ENCODE results near the gene SKAP2.

SKAP2 gene, protein sequence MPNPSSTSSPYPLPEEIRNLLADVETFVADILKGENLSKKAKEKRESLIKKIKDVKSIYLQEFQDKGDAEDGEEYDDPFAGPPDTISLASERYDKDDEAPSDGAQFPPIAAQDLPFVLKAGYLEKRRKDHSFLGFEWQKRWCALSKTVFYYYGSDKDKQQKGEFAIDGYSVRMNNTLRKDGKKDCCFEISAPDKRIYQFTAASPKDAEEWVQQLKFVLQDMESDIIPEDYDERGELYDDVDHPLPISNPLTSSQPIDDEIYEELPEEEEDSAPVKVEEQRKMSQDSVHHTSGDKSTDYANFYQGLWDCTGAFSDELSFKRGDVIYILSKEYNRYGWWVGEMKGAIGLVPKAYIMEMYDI

DNA sequence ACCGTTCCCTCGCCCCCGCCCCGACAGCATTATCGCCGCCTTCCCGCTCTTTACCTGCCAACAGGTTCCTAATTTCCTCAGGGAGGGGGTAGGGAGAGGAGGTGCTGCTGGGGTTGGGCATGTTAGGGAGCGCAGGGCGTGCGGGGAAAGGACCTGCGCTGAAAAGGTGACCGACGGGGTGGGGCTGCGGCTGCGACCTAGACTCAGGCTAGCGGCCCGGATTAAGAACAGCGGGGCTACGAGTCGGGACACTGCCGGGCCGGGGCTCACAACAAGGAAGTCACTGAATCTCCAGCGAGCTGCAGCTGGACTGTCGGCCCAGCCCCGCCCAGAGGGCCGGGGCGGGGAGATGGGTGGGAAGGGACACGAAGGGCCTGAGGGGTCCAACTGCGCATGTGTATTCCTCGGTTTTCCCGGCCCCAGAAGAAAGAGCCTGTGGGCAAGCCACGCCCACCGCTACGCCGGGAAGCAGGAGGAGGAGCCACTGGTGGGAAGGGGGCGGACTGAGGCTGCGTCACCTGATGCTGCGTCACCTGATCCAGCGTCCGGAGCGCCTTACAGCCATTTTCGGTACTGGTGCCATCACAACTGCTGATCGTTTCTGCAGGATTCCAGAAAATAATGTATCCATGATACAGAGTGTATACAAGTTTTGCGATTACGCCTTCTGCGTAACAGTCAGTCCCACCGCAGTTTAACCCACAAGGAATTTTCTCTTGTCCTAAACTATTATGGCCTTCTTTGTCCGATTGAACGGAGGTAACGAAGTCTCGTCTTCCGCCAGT lies at the start of gene SKAP2:
TSS of gene SKAP2 (minus strand) at position 282 of the 785 bp plus-strand sequence. CDS start at position 121, 161 bp downstream.
- H3K27me3 ChIP-seq (ENCODE audit: insufficient read depth, low read depth, severe bottlenecking), result peaks cover 4% of the 10 kb centered on the region
- H3K27ac ChIP-seq, result peak within 1 kb of the TSS; percentile 85
- peak within 1 kb of the TSS; percentile 70 for H3K4me3 ChIP-seq (ENCODE audit: low read depth, low read length)
- peak; percentile 98 for DNase-seq
- no peaks in the 10 kb centered on the region for H3K36me3 ChIP-seq
- H3K9me3 ChIP-seq (ENCODE audit: severe bottlenecking), result peaks cover 4% of the 10 kb centered on the region
- TF ChIP-seq, protein P1, sequence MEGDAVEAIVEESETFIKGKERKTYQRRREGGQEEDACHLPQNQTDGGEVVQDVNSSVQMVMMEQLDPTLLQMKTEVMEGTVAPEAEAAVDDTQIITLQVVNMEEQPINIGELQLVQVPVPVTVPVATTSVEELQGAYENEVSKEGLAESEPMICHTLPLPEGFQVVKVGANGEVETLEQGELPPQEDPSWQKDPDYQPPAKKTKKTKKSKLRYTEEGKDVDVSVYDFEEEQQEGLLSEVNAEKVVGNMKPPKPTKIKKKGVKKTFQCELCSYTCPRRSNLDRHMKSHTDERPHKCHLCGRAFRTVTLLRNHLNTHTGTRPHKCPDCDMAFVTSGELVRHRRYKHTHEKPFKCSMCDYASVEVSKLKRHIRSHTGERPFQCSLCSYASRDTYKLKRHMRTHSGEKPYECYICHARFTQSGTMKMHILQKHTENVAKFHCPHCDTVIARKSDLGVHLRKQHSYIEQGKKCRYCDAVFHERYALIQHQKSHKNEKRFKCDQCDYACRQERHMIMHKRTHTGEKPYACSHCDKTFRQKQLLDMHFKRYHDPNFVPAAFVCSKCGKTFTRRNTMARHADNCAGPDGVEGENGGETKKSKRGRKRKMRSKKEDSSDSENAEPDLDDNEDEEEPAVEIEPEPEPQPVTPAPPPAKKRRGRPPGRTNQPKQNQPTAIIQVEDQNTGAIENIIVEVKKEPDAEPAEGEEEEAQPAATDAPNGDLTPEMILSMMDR (IDR thresholded peaks at IDR 0.05; ENCODE audit: low read depth, low read length), result no peak

- TF ChIP-seq, protein P1 (IDR thresholded peaks at IDR 0.05; ENCODE audit: low read depth, low read length), result no peak
- H3K36me3 ChIP-seq, result no peaks in the 10 kb centered on the region
- H3K27me3 ChIP-seq (ENCODE audit: insufficient read depth, low read depth, severe bottlenecking), result peaks cover 8% of the 10 kb centered on the region
- DNase-seq, result no peak
- no peak overlapping the region for H3K27ac ChIP-seq
- no peaks in the 10 kb centered on the region for H3K9me3 ChIP-seq (ENCODE audit: severe bottlenecking)
- H3K4me3 ChIP-seq (ENCODE audit: low read depth, low read length), result no peak overlapping the region
Observed at GRCh38 chr7:26912933-26913536, 48.6 kb upstream of the SKAP2 start.

DNA sequence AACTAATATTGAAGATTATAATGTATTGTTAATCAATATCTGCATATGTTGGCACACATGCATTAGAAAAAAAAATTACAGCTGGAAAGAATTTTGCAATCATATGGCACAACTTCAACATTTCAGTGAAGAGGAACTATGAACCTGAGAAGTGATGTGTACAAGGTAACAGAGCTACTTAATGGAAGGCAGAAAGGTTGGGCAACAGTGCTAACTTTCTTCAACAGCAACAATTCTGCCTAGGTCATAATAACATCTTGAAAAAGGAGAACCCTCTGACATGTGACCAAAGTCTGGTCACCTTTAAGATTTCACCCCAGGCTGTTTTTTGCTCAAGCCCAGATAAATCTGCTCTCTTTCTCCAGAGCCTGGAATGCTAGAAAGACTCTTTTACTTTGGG lies 47.9 kb upstream of the SKAP2 start:
- Histone ChIP-seq H3K4me3 (ENCODE audit: low read depth, low read length) (no peak overlapping the region), H3K27me3 (ENCODE audit: insufficient read depth, low read depth, severe bottlenecking) (peaks cover 2% of the 10 kb centered on the region), H3K27ac (no peak overlapping the region), H3K9me3 (ENCODE audit: severe bottlenecking) (no peaks in the 10 kb centered on the region), H3K36me3 (no peaks in the 10 kb centered on the region)
- TF ChIP-seq, protein P1 (IDR thresholded peaks at IDR 0.05; ENCODE audit: low read depth, low read length), result no peak
- no peak for DNase-seq

GRCh38 chr7:26910221-26910620 lies 45.8 kb upstream of the SKAP2 start:
- no peak overlapping the region for H3K4me3 ChIP-seq (ENCODE audit: low read depth, low read length)
- no peaks in the 10 kb centered on the region for H3K36me3 ChIP-seq
- no peak overlapping the region for H3K27ac ChIP-seq
- DNase-seq, result no peak
- peaks cover 2% of the 10 kb centered on the region for H3K27me3 ChIP-seq (ENCODE audit: insufficient read depth, low read depth, severe bottlenecking)
- H3K9me3 ChIP-seq (ENCODE audit: severe bottlenecking), result no peaks in the 10 kb centered on the region
- TF ChIP-seq, protein P1 (IDR thresholded peaks at IDR 0.05; ENCODE audit: low read depth, low read length), result no peak

- no peak overlapping the region for H3K4me3 ChIP-seq (ENCODE audit: low read depth, low read length)
- H3K27ac ChIP-seq, result no peak overlapping the region
- peaks cover 7% of the 10 kb centered on the region for H3K27me3 ChIP-seq (ENCODE audit: insufficient read depth, low read depth, severe bottlenecking)
- H3K9me3 ChIP-seq (ENCODE audit: severe bottlenecking), result no peaks in the 10 kb centered on the region
- no peaks in the 10 kb centered on the region for H3K36me3 ChIP-seq
- no peak for DNase-seq
- TF ChIP-seq, protein P1 (IDR thresholded peaks at IDR 0.05; ENCODE audit: low read depth, low read length), result no peak
Observed at GRCh38 chr7:26900251-26900650, 35.9 kb upstream of the SKAP2 start.

Data from WERI-Rb-1 (cell line).